HepG2 (cell line): ENCODE measurements around the gene ERF. TPM values are rescaled to one million over a fixed set of nuclear protein-coding genes. Genes with fewer than 3 reads are reported as not detected.

Experiments
- AKAP8 ChIP-seq: sonication (generic); formaldehyde crosslinking; IDR thresholded peaks from 2 replicates; pipeline ENCODE4 v1.5.1; 2020; ENCODE audit warnings: mild to moderate bottlenecking, missing genetic modification reagents
- CENPX ChIP-seq: sonication (generic); formaldehyde crosslinking; IDR thresholded peaks from 2 replicates; pipeline ENCODE4 v1.9.0; 2021; ENCODE audit warnings: mild to moderate bottlenecking, missing genetic modification reagents, moderate library complexity
- DNMT3B ChIP-seq: conservative IDR thresholded peaks from 2 replicates; pipeline ENCODE4 v1.6.1; 2016; ENCODE audit warnings: missing biosample characterization, control low read depth
- ISX ChIP-seq: sonication (generic); formaldehyde crosslinking; conservative IDR thresholded peaks from 2 replicates; pipeline ENCODE4 v1.5.0; 2020; ENCODE audit warnings: missing genetic modification reagents
- MTA1 ChIP-seq: sonication (generic); formaldehyde crosslinking; IDR thresholded peaks from 2 replicates; pipeline ENCODE4 v1.4.0; 2020; ENCODE audit warnings: missing genetic modification reagents, mild to moderate bottlenecking, borderline replicate concordance
- PHB2 ChIP-seq: fragments of 450-650 bp; IDR thresholded peaks from 2 replicates; pipeline ENCODE4 v1.6.1; 2018; ENCODE audit not compliant: partially characterized antibody
- POLR2G ChIP-seq: fragments of 200-400 bp; formaldehyde crosslinking; IDR thresholded peaks from 2 replicates; pipeline ENCODE4 v1.6.1; 2018; ENCODE audit warnings: mild to moderate bottlenecking, low read depth, low read length, moderate library complexity
- RFXAP ChIP-seq: sonication (generic); formaldehyde crosslinking; IDR thresholded peaks from 2 replicates; pipeline ENCODE4 v1.4.0; 2020; ENCODE audit warnings: missing genetic modification reagents, borderline replicate concordance
- SMAD9 ChIP-seq: sonication (generic); formaldehyde crosslinking; IDR thresholded peaks from 2 replicates; pipeline ENCODE4 v1.5.1; 2020; ENCODE audit warnings: mild to moderate bottlenecking, missing genetic modification reagents
- SNAI1 ChIP-seq: sonication (generic); formaldehyde crosslinking; IDR thresholded peaks from 2 replicates; pipeline ENCODE4 v1.5.0; 2020; ENCODE audit warnings: mild to moderate bottlenecking, missing genetic modification reagents, borderline replicate concordance
- SRSF4 ChIP-seq: fragments of 200-400 bp; formaldehyde crosslinking; IDR thresholded peaks from one replicate; pipeline ENCODE4 v1.6.1; 2018; ENCODE audit warnings: mild to moderate bottlenecking, low read depth, low read length, moderate library complexity; ENCODE audit not compliant: poor library complexity, severe bottlenecking
- TARDBP ChIP-seq: sonication (generic); formaldehyde crosslinking; IDR thresholded peaks from 2 replicates; pipeline ENCODE4 v1.8.0; 2022; ENCODE audit warnings: mild to moderate bottlenecking, missing genetic modification reagents
- XBP1 ChIP-seq: sonication (generic); formaldehyde crosslinking; IDR thresholded peaks from 2 replicates; pipeline ENCODE4 v1.5.0; 2020; ENCODE audit warnings: missing genetic modification reagents
- ZNF44 ChIP-seq: sonication (generic); formaldehyde crosslinking; IDR thresholded peaks from 2 replicates; pipeline ENCODE4 v1.5.1; 2020; ENCODE audit warnings: mild to moderate bottlenecking, missing genetic modification reagents
- ZNF451 ChIP-seq: sonication (generic); formaldehyde crosslinking; IDR thresholded peaks from 2 replicates; pipeline ENCODE4 v1.5.0; 2020; ENCODE audit warnings: mild to moderate bottlenecking, missing genetic modification reagents
- ZNF557 ChIP-seq: sonication (generic); formaldehyde crosslinking; IDR thresholded peaks from 2 replicates; pipeline ENCODE4 v1.4.0; 2020; ENCODE audit warnings: missing genetic modification reagents
- ZNF773 ChIP-seq: sonication (generic); formaldehyde crosslinking; IDR thresholded peaks from 2 replicates; pipeline ENCODE4 v1.4.0; 2020; ENCODE audit warnings: missing genetic modification reagents, borderline replicate concordance
- ZNF883 ChIP-seq: sonication (generic); formaldehyde crosslinking; IDR thresholded peaks from 2 replicates; pipeline ENCODE4 v1.5.1; 2020; ENCODE audit warnings: mild to moderate bottlenecking, missing genetic modification reagents; ENCODE audit errors: not compliant biosample characterization
- polyA plus RNA-seq, 8 experiments: library from polyadenylated mRNA; depleted of rRNA in 3 of 8; stranded (reverse) in 7 of 8; unstranded in 1 of 8; fragments of >200 nt; fragmentation: Illumina TruSeq in 4 of 8; extraction: Trizol in 4 of 8; gene quantifications; 2 replicates each; pipeline versions ENCODE4 v1.2.1 to v1.2.3, GENCODE V29; 2011 to 2016; ENCODE audit warnings: low read depth in 4 of 8, missing spikeins in 1 of 8, mixed read lengths in 1 of 8; ENCODE audit not compliant: insufficient read depth in 1 of 8
- total RNA-seq, 5 experiments: library from RNA; depleted of rRNA; stranded (reverse); fragments of >200 nt; fragmentation: Illumina TruSeq; extraction: Trizol; gene quantifications; 2 replicates each; pipeline ENCODE4 v1.2.3, GENCODE V29; 2016; ENCODE audit warnings: low read depth in 1 of 5
- TF ChIP-seq, protein P1 (sequence below): sonication (generic); formaldehyde crosslinking; IDR thresholded peaks from 2 replicates; pipeline ENCODE4 v1.9.0; 2021; ENCODE audit warnings: mild to moderate bottlenecking, missing genetic modification reagents
- TF ChIP-seq, protein P2 (sequence below), 2 experiments: fragments of 450-650 bp in 1 of 2; sonication (generic) in 1 of 2; formaldehyde crosslinking; IDR thresholded peaks; 2 replicates each; pipeline versions ENCODE4 v1.5.0 to v1.8.0; 2020 to 2022; ENCODE audit warnings: mild to moderate bottlenecking in 1 of 2, missing genetic modification reagents in 1 of 2
- TF ChIP-seq, protein P3 (sequence below): sonication (generic); formaldehyde crosslinking; IDR thresholded peaks from 2 replicates; pipeline ENCODE4 v1.9.0; 2022; ENCODE audit warnings: low read depth, missing genetic modification reagents

The ERF gene
- total and polyA plus RNA-seq, 2 of the 13 experiments (the other 11 are each of a cell fraction or from before 2014, with no cell fraction given), result 67.1 to 69.9 TPM

GRCh38 chr19:42281146-42281826, 26.4 kb upstream of the ERF start (continued):
- TF ChIP-seq ZNF773 (CRISPR knock-in tag) (no peak), POLR2G (peak; percentile 76), ZNF557 (CRISPR knock-in tag) (no peak), SMAD9 (CRISPR knock-in tag) (no peak), ZNF883 (CRISPR knock-in tag) (no peak), XBP1 (no peak), MTA1 (no peak), ZNF44 (CRISPR knock-in tag) (no peak), AKAP8 (CRISPR knock-in tag) (no peak), SRSF4 (no peak), PHB2 (no peak), CENPX (CRISPR knock-in tag) (no peak), RFXAP (CRISPR knock-in tag) (no peak), DNMT3B (CRISPR knock-in tag) (no peak), ISX (CRISPR knock-in tag) (no peak), ZNF451 (0 out of 2 replicates have a peak, but pooled peaks have one; percentile 29), TARDBP (CRISPR knock-in tag) (no peak), SNAI1 (no peak)
- TF ChIP-seq, protein P1, sequence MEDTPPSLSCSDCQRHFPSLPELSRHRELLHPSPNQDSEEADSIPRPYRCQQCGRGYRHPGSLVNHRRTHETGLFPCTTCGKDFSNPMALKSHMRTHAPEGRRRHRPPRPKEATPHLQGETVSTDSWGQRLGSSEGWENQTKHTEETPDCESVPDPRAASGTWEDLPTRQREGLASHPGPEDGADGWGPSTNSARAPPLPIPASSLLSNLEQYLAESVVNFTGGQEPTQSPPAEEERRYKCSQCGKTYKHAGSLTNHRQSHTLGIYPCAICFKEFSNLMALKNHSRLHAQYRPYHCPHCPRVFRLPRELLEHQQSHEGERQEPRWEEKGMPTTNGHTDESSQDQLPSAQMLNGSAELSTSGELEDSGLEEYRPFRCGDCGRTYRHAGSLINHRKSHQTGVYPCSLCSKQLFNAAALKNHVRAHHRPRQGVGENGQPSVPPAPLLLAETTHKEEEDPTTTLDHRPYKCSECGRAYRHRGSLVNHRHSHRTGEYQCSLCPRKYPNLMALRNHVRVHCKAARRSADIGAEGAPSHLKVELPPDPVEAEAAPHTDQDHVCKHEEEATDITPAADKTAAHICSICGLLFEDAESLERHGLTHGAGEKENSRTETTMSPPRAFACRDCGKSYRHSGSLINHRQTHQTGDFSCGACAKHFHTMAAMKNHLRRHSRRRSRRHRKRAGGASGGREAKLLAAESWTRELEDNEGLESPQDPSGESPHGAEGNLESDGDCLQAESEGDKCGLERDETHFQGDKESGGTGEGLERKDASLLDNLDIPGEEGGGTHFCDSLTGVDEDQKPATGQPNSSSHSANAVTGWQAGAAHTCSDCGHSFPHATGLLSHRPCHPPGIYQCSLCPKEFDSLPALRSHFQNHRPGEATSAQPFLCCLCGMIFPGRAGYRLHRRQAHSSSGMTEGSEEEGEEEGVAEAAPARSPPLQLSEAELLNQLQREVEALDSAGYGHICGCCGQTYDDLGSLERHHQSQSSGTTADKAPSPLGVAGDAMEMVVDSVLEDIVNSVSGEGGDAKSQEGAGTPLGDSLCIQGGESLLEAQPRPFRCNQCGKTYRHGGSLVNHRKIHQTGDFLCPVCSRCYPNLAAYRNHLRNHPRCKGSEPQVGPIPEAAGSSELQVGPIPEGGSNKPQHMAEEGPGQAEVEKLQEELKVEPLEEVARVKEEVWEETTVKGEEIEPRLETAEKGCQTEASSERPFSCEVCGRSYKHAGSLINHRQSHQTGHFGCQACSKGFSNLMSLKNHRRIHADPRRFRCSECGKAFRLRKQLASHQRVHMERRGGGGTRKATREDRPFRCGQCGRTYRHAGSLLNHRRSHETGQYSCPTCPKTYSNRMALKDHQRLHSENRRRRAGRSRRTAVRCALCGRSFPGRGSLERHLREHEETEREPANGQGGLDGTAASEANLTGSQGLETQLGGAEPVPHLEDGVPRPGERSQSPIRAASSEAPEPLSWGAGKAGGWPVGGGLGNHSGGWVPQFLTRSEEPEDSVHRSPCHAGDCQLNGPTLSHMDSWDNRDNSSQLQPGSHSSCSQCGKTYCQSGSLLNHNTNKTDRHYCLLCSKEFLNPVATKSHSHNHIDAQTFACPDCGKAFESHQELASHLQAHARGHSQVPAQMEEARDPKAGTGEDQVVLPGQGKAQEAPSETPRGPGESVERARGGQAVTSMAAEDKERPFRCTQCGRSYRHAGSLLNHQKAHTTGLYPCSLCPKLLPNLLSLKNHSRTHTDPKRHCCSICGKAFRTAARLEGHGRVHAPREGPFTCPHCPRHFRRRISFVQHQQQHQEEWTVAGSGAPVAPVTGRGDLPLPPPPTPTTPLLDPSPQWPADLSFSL (CRISPR knock-in tag), result no peak
- TF ChIP-seq, protein P2, sequence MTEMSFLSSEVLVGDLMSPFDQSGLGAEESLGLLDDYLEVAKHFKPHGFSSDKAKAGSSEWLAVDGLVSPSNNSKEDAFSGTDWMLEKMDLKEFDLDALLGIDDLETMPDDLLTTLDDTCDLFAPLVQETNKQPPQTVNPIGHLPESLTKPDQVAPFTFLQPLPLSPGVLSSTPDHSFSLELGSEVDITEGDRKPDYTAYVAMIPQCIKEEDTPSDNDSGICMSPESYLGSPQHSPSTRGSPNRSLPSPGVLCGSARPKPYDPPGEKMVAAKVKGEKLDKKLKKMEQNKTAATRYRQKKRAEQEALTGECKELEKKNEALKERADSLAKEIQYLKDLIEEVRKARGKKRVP (CRISPR knock-in tag; IDR thresholded peaks at IDR 0.05), result no peak
- TF ChIP-seq, protein P3, sequence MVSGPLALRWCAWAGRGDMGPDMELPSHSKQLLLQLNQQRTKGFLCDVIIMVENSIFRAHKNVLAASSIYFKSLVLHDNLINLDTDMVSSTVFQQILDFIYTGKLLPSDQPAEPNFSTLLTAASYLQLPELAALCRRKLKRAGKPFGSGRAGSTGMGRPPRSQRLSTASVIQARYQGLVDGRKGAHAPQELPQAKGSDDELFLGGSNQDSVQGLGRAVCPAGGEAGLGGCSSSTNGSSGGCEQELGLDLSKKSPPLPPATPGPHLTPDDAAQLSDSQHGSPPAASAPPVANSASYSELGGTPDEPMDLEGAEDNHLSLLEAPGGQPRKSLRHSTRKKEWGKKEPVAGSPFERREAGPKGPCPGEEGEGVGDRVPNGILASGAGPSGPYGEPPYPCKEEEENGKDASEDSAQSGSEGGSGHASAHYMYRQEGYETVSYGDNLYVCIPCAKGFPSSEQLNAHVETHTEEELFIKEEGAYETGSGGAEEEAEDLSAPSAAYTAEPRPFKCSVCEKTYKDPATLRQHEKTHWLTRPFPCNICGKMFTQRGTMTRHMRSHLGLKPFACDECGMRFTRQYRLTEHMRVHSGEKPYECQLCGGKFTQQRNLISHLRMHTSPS, result peak; percentile 94; the same call in 1 of the 2 replicates
